ENCODE results near the gene SCGB1C2. TPM values are rescaled to one million over a fixed set of nuclear protein-coding genes. Genes with fewer than 3 reads are reported as not detected.

SCGB1C2 gene
- total RNA-seq, 2 experiments from 2014 or later, result not detected

DNA sequence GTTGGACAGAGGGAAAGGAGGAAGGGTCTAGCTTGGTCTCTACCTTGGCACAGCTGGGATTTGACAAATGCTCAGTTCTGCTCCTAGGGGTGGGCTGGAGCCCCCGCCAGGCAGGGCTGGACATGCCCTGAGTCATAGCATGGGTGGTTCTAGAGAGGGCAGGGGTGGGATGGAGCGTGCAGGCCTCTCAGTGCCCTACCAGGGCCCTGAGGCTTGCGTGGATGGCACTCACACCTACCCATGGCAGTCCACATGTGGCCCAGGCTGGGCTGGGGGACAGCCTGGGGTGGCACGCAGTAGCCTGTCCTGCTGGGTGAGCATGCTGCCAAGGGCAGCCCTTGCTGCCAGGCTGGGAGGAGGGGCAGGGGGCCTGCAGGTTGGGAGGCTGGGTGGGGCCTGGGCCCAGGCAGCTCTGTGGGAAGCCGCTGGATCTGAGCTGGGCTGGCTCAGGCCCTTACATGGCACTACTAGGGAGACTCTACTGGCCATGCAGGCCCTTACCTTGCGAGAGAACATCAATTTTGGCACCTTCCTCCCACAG, 32.8 kb downstream of the SCGB1C2 start:
- POLR2A ChIA-PET, result no interaction called here
- no peak overlapping the region for H3K4me3 Mint-ChIP-seq
- DNase-seq, result no peak

GRCh38 chr17:171871-172270, 34.5 kb downstream of the SCGB1C2 start:
- POLR2A ChIA-PET, result no interaction called here
- H3K36me3 Mint-ChIP-seq, result no peaks in the 10 kb centered on the region
- ATAC-seq (ENCODE audit: low read depth) (no peak), DNase-seq (no peak)
- H3K9me3 Mint-ChIP-seq, result no peaks in the 10 kb centered on the region
- no peak overlapping the region for H3K27ac Mint-ChIP-seq
- H3K4me3 Mint-ChIP-seq, result no peak overlapping the region
- peaks cover under 1% of the 10 kb centered on the region for H3K27me3 Mint-ChIP-seq
- peaks cover 2% of the 10 kb centered on the region for H3K4me1 Mint-ChIP-seq

More for the DNA sequence above, 32.8 kb downstream of the SCGB1C2 start:
- no peak for ATAC-seq (ENCODE audit: low read depth)
- H3K9me3 Mint-ChIP-seq, result no peaks in the 10 kb centered on the region
- H3K36me3 Mint-ChIP-seq, result no peaks in the 10 kb centered on the region
- H3K27ac Mint-ChIP-seq, result no peak overlapping the region
- peaks cover 2% of the 10 kb centered on the region for H3K4me1 Mint-ChIP-seq
- H3K27me3 Mint-ChIP-seq, result no peaks in the 10 kb centered on the region

DNA sequence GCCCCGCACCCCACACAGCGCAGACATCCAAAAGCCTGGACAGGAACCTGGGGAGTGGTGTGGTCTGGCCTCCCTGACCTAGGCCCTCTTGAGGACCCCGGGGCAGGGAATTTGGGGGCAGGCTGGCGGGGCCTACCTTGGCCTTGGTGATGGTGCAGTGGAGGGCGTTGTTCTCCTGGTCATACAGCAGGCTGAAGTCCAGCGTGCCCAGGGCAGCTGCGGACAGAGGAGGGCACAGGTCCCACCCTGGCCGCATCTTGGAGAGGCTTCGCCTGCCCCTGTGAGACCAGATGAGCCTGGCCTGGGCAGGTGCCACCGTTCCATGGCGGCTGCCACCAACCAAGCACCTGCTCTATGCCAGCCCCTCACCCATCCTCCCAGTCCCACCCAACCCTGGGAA, 35.0 kb downstream of the SCGB1C2 start:
- DNase-seq (no peak), ATAC-seq (ENCODE audit: low read depth) (no peak)
- Mint-ChIP-seq H3K27ac (no peak overlapping the region), H3K4me1 (peaks cover 2% of the 10 kb centered on the region), H3K36me3 (no peaks in the 10 kb centered on the region), H3K4me3 (no peak overlapping the region), H3K9me3 (no peaks in the 10 kb centered on the region), H3K27me3 (peaks cover 4% of the 10 kb centered on the region)
- POLR2A ChIA-PET, result no interaction called here

- POLR2A ChIA-PET, result no interaction called here
These were observed 36.0 kb downstream of the SCGB1C2 start for GRCh38 chr17:173166-173911.

GRCh38 chr17:177155-177554, 39.8 kb downstream of the SCGB1C2 start:
- no peaks in the 10 kb centered on the region for H3K36me3 Mint-ChIP-seq
- DNase-seq (no peak), ATAC-seq (ENCODE audit: low read depth) (no peak)
- POLR2A ChIA-PET, result interaction anchor here (0.7 kb wide), 1 partner anchor 682 kb away, joined by 7 read pairs; no protein-coding TSS in a partner anchor
- H3K27ac Mint-ChIP-seq, result no peak overlapping the region
- peaks cover 23% of the 10 kb centered on the region for H3K27me3 Mint-ChIP-seq
- no peaks in the 10 kb centered on the region for H3K9me3 Mint-ChIP-seq
- no peaks in the 10 kb centered on the region for H3K4me1 Mint-ChIP-seq
- no peak overlapping the region for H3K4me3 Mint-ChIP-seq

More at GRCh38 chr17:173166-173911, 36.0 kb downstream of the SCGB1C2 start:
- ATAC-seq (ENCODE audit: low read depth) (no peak), DNase-seq (no peak)
- H3K27me3 Mint-ChIP-seq, result peaks cover 8% of the 10 kb centered on the region
- no peaks in the 10 kb centered on the region for H3K9me3 Mint-ChIP-seq
- H3K36me3 Mint-ChIP-seq, result no peaks in the 10 kb centered on the region
- H3K4me3 Mint-ChIP-seq, result no peak overlapping the region
- no peak overlapping the region for H3K27ac Mint-ChIP-seq
- peaks cover 2% of the 10 kb centered on the region for H3K4me1 Mint-ChIP-seq

- no peaks in the 10 kb centered on the region for H3K4me1 Mint-ChIP-seq
- no peak overlapping the region for H3K4me3 Mint-ChIP-seq
- no peak overlapping the region for H3K27ac Mint-ChIP-seq
- no peaks in the 10 kb centered on the region for H3K36me3 Mint-ChIP-seq
- no peaks in the 10 kb centered on the region for H3K9me3 Mint-ChIP-seq
- POLR2A ChIA-PET, result no interaction called here
- DNase-seq (no peak), ATAC-seq (ENCODE audit: low read depth) (no peak)
- peaks cover 29% of the 10 kb centered on the region for H3K27me3 Mint-ChIP-seq
These were observed 40.4 kb downstream of the SCGB1C2 start for GRCh38 chr17:177762-178161.

DNA sequence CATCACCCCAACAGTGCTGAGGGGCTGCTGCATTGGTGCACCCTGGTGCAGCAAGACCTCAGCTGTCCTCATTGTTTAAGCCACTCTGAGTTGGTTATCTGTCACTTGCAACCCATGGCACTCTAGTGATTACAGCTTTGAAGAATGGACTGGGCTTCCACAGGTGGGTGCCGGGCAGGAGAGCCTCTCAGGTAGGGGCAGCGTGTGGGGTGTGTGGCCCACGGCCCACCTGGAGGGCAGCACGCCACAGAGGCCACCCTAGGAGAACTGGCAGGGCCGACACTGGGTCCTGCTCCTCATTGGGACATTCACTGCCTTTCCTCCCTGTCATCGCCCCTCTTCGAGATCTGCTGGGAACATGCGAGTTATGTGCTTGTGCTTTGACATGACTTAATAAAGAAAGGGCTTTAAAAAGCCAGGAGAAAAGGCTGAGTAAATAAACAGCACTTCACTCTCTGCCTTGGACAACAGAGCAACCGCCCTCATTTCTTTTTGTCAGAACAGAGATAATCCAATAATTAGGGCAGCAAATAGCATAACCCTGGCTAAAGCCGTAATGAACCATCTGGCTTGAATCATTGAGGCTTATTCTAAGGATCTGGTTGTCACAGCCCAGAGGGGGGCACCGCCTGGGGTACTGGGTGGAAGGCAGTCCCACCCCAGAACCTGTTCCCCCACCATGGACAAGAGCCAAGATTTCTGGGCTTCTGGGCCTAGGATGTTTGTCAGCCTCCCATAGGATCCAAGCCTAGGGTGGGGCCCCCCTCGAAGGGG, 41.1 kb downstream of the SCGB1C2 start:
- DNase-seq, result no peak
- no peaks in the 10 kb centered on the region for H3K9me3 Mint-ChIP-seq
- POLR2A ChIA-PET, result no interaction called here
- H3K4me3 Mint-ChIP-seq, result no peak overlapping the region
- H3K36me3 Mint-ChIP-seq, result no peaks in the 10 kb centered on the region
- no peaks in the 10 kb centered on the region for H3K4me1 Mint-ChIP-seq
- H3K27me3 Mint-ChIP-seq, result peaks cover 35% of the 10 kb centered on the region
- ATAC-seq (ENCODE audit: low read depth), result no peak
- no peak overlapping the region for H3K27ac Mint-ChIP-seq

- H3K4me3 Mint-ChIP-seq, result no peak overlapping the region
- H3K36me3 Mint-ChIP-seq, result no peaks in the 10 kb centered on the region
- DNase-seq (no peak), ATAC-seq (ENCODE audit: low read depth) (no peak)
- H3K4me1 Mint-ChIP-seq, result no peaks in the 10 kb centered on the region
- no peak overlapping the region for H3K27ac Mint-ChIP-seq
- peaks cover 35% of the 10 kb centered on the region for H3K27me3 Mint-ChIP-seq
- H3K9me3 Mint-ChIP-seq, result no peaks in the 10 kb centered on the region
- POLR2A ChIA-PET, result no interaction called here
These were observed 41.7 kb downstream of the SCGB1C2 start for GRCh38 chr17:179066-179432.

- H3K4me3 Mint-ChIP-seq, result no peak overlapping the region
- POLR2A ChIA-PET, result no interaction called here
These were observed 42.5 kb downstream of the SCGB1C2 start for GRCh38 chr17:179781-180380.

GRCh38 chr17:180381-181244, 43.2 kb downstream of the SCGB1C2 start:
- Mint-ChIP-seq H3K4me1 (peaks cover under 1% of the 10 kb centered on the region), H3K4me3 (no peak overlapping the region), H3K36me3 (no peaks in the 10 kb centered on the region), H3K27me3 (peaks cover 35% of the 10 kb centered on the region), H3K9me3 (no peaks in the 10 kb centered on the region), H3K27ac (no peak overlapping the region)
- DNase-seq (peak; percentile 45), ATAC-seq (ENCODE audit: low read depth) (no peak)
- POLR2A ChIA-PET, result no interaction called here

More at GRCh38 chr17:179781-180380, 42.5 kb downstream of the SCGB1C2 start:
- H3K27ac Mint-ChIP-seq, result no peak overlapping the region
- no peaks in the 10 kb centered on the region for H3K9me3 Mint-ChIP-seq
- H3K4me1 Mint-ChIP-seq, result no peaks in the 10 kb centered on the region
- DNase-seq (no peak), ATAC-seq (ENCODE audit: low read depth) (no peak)
- H3K36me3 Mint-ChIP-seq, result no peaks in the 10 kb centered on the region
- peaks cover 35% of the 10 kb centered on the region for H3K27me3 Mint-ChIP-seq

DNA sequence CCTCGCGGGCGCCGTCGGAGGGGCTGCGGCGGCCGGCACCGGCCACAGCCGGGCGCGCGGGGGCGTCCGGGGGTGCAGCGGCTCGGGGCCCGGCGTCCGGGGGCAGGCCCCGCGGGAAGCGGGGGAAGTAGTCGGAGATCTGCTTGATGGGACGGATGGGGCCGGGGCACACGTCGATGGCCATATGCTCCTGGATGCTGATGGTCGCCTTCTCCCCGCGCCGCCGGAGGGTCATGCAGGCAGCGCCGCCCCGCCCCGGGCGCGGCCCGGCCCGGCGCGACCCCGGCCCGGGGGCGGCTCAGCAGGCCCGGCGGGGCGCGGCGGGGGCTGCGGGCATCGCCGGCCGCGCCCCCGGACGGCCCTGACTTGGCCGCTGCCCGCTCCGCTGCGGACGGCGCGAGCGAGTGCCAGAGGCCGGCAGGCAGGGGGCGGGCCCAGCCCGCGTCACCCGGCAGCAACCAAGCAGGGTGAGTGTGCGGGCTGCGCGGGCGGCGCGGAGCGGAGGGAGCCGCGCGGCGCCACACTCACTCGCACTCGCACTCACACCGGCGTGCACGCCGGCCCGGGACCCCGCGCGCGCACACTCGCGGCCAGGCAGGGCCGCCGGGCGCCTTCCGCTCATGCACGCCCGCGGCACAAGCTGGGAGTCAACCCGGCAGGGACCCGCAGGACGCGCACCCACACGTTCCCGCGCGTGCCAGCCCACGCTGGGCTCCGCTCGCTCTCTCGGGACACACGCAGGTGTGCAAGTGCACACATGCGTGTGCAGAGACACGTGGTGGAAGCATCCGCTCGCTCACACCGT, 44.1 kb downstream of the SCGB1C2 start, which contains the start of gene DOC2B:
Gene DOC2B (minus strand): TSS at position 406 of the 805 bp plus-strand sequence. CDS start 171 bp downstream, at position 235.
- Mint-ChIP-seq H3K4me1 (peaks cover 7% of the 10 kb centered on the region), H3K27me3 (peaks cover 35% of the 10 kb centered on the region), H3K27ac (no peak within 1 kb of the TSS), H3K9me3 (no peaks in the 10 kb centered on the region), H3K36me3 (no peaks in the 10 kb centered on the region), H3K4me3 (peak within 1 kb of the TSS; percentile 44)
- DNase-seq (peak; percentile 41), ATAC-seq (ENCODE audit: low read depth) (peak; percentile 60)
- POLR2A ChIA-PET, result no interaction called here

DNA sequence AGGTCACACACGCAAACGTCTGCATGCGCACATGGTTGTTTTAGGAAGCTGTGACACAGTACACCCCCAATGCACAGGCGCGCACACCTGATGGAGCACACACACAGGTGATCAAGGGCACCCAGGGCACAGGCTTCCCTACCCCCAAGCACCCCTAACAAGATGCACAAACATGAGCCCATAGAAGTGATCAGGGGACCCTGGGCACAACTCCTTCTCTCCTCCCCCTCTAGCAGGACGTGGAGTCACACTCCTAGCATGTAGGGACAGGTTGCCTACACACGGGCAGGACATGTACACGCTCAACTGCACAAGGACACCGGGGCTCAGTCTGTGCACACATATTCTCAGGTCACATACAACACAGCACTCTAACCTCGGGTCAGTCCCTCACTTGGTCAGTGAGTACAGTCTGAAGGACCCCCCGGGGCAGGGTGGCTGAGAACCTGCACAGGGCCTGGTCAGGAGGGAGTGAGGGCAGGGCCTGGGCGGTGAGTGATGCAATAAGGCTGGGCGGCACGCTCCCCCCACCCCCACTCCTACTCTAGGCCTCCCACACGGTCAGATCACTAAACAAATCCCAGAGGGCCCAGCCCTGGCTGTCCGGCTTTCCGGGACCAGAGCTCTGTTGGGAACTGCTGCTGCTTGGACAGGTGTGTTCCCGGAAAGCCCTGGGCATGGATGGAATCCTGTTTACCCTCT, 44.8 kb downstream of the SCGB1C2 start:
- POLR2A ChIA-PET, result no interaction called here
- Mint-ChIP-seq H3K9me3 (no peaks in the 10 kb centered on the region), H3K27ac (no peak overlapping the region), H3K36me3 (no peaks in the 10 kb centered on the region), H3K4me3 (peak overlapping the region; percentile 44), H3K4me1 (peaks cover 7% of the 10 kb centered on the region), H3K27me3 (peaks cover 32% of the 10 kb centered on the region)
- no peak for DNase-seq
- no peak for ATAC-seq (ENCODE audit: low read depth)

Measured in activated naive CD8-positive, alpha-beta T cell treated with anti-CD3 and anti-CD28 coated beads, Interleukin-2, amount 10 ng/mL, durations not matched to agents 7 days and 5 days (primary cell).